Mesendoderm (in vitro differentiated cells): ENCODE measurements around the gene SULT1A3. TPM values are rescaled to one million over a fixed set of nuclear protein-coding genes. Genes with fewer than 3 reads are reported as not detected.
"Not testable (repeated sequence)": the region's sequence is repeated elsewhere in the genome, so short reads cannot be mapped to it uniquely, and the experiment has no call there.

Experiments
- DNase-seq: peaks from one replicate; pipeline ENCODE4 v3.0.0; 2013
- H2AK5ac ChIP-seq: 2 replicates; pipeline ENCODE4 v1.6.1; 2013; ENCODE audit warnings: low read length, inconsistent platforms
- H2BK120ac ChIP-seq: 2 replicates; pipeline ENCODE4 v1.6.1; 2013; ENCODE audit warnings: low read depth, mild to moderate bottlenecking, low read length, moderate library complexity, mixed read lengths
- H2BK15ac ChIP-seq: replicated peaks from 2 replicates; pipeline ENCODE4 v1.6.1; 2013; ENCODE audit warnings: low read depth, mild to moderate bottlenecking, moderate library complexity
- H2BK5ac ChIP-seq: 2 replicates; pipeline ENCODE4 v1.6.1; 2013; ENCODE audit warnings: low read length, inconsistent platforms
- H3K18ac ChIP-seq: 2 replicates; pipeline ENCODE4 v1.6.1; 2013; ENCODE audit warnings: mild to moderate bottlenecking, low read length, mixed read lengths
- H3K23ac ChIP-seq: one replicate; pipeline ENCODE4 v1.6.1; 2013; ENCODE audit warnings: low read length
- H3K27ac ChIP-seq: 2 replicates; pipeline ENCODE4 v1.5.1; 2013; ENCODE audit warnings: low read depth, mild to moderate bottlenecking, inconsistent platforms, low read length, moderate library complexity
- H3K27me3 ChIP-seq: 2 replicates; pipeline ENCODE4 v1.6.1; 2013; ENCODE audit warnings: low read length, control low read depth, mild to moderate bottlenecking, inconsistent platforms; ENCODE audit not compliant: insufficient read depth, poor library complexity
- H3K36me3 ChIP-seq: 2 replicates; pipeline ENCODE4 v1.6.1; 2013; ENCODE audit warnings: low read length, inconsistent platforms; ENCODE audit not compliant: control insufficient read depth, insufficient read depth
- H3K4ac ChIP-seq: one replicate; pipeline ENCODE4 v1.6.1; 2013; ENCODE audit warnings: low read depth, mild to moderate bottlenecking, low read length, moderate library complexity
- H3K4me1 ChIP-seq: 2 replicates; pipeline ENCODE4 v1.6.1; 2013; ENCODE audit warnings: low read depth, low read length, inconsistent platforms; ENCODE audit not compliant: control insufficient read depth
- H3K4me2 ChIP-seq: 2 replicates; pipeline ENCODE4 v1.6.1; 2013; ENCODE audit warnings: low read length
- H3K4me3 ChIP-seq: 2 replicates; pipeline ENCODE4 v1.5.1; 2013; ENCODE audit warnings: mild to moderate bottlenecking, low read length
- H3K56ac ChIP-seq: one replicate; pipeline ENCODE4 v1.6.1; 2013; ENCODE audit warnings: low read length
- H3K79me1 ChIP-seq: 2 replicates; pipeline ENCODE4 v1.6.1; 2013; ENCODE audit warnings: low read length, inconsistent platforms
- H3K79me2 ChIP-seq: 2 replicates; pipeline ENCODE4 v1.6.1; 2013; ENCODE audit warnings: mild to moderate bottlenecking, low read length; ENCODE audit not compliant: control insufficient read depth, insufficient read depth
- H3K9ac ChIP-seq: 2 replicates; pipeline ENCODE4 v1.6.1; 2013; ENCODE audit warnings: low read length, inconsistent platforms
- H4K5ac ChIP-seq: one replicate; pipeline ENCODE4 v1.6.1; 2013; ENCODE audit warnings: low read length
- H4K8ac ChIP-seq: one replicate; pipeline ENCODE4 v1.6.1; 2013; ENCODE audit warnings: low read depth, mild to moderate bottlenecking, control low read depth, low read length, moderate library complexity
- WGBS: extraction: QIAGEN DNeasy Blood & Tissue Kit; methylation state at CpG from one replicate; pipeline ENCODE4 v1.1.7; 2013; ENCODE audit warnings: low lambda C conversion rate, missing lambda C conversion rate; ENCODE audit not compliant: insufficient coverage; ENCODE audit errors: extremely low coverage; 5-methylcytosine and 5-hydroxymethylcytosine counted together
- small RNA-seq: library from polyadenylated mRNA; stranded (forward); fragments of <200 nt; extraction: miRNeasy Mini kit (QIAGEN cat#:217004); gene quantifications from one replicate; pipeline ENCODE3, GENCODE V24; 2013; ENCODE audit not compliant: insufficient read depth

SULT1A3 gene

DNA sequence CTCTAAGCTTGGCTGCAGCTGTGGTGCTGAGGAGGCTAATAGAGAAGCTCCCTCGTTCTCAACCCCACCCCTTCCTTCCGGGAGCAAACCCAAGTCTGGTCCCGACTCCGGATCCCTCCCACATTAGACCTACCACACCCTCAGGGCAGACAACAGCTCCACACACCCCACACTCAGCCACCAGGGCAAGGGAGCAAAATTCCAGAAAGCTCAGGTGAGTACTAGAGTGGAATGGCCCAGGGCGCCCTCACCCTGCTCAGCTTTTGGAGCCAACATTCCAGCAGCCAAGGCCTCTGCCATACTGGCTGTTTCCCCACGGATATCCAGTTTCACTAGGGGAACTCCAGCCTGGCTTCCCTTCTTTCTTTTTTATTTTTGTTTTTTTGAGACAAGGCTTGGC is 10.0 kb downstream of the SULT1A3 start:
- not testable (repeated sequence) for H3K18ac ChIP-seq, H3K79me1 ChIP-seq, H2BK5ac ChIP-seq, H4K5ac ChIP-seq, H2BK120ac ChIP-seq, H3K79me2 ChIP-seq, H3K4me1 ChIP-seq, H4K8ac ChIP-seq, H3K27ac ChIP-seq, H3K56ac ChIP-seq, H3K23ac ChIP-seq, H3K4me2 ChIP-seq, H3K36me3 ChIP-seq, H3K27me3 ChIP-seq, H3K4ac ChIP-seq, H2AK5ac ChIP-seq, H2BK15ac ChIP-seq, H3K4me3 ChIP-seq, H3K9ac ChIP-seq, DNase-seq
- WGBS: no CpG with 5 or more reads among the region's 6 CpGs

DNA sequence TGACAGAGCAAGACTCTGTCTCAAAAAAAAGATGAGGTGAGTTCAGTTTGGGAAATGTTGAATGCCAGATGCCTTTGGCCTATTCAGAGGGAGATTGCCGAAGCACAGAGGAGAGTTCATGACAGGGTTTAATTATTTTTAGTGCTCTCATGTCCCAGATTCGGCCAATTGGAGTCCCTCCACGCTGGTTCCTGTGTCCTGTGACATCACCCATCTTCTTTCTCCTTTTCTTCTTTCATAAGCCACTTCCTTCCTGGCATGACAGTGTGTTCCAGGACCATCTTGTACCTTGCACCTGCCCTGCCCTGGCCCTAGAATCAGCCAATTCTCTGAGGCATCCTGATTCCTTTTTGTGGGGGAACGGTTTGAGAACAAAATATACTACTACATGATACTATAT is 12.4 kb downstream of the SULT1A3 start:
- H2BK15ac ChIP-seq, H4K5ac ChIP-seq, H2BK5ac ChIP-seq, H3K18ac ChIP-seq, DNase-seq, H3K27ac ChIP-seq, H3K56ac ChIP-seq, H2BK120ac ChIP-seq, H3K36me3 ChIP-seq, H3K4me1 ChIP-seq, H3K4ac ChIP-seq, H2AK5ac ChIP-seq, H3K4me3 ChIP-seq, H3K79me2 ChIP-seq, H3K23ac ChIP-seq, H4K8ac ChIP-seq, H3K9ac ChIP-seq, H3K27me3 ChIP-seq, H3K79me1 ChIP-seq, H3K4me2 ChIP-seq: not testable (repeated sequence)
- WGBS: no CpG with 5 or more reads among the region's 4 CpGs

DNA sequence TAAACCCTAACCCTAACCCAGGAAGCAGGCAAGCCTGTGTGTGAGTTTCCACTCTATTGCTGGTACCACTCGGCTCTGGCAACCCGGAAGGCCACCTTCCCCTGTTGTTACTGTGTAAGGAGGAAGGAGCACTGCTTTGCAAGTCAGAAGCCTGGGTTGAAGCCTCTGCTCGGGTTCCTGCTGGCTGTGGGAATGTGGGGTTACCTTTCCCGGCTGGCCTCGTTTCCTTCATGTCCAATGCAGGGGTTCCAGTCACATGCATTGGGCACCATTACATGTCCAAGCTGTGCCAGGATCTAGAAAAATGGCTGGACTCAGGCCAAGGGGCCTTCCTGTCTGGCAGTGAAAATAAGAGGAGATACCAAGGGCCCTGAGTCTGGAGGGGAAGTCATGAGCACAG is 18.0 kb downstream of the SULT1A3 start:
- H3K4me3 ChIP-seq, H3K4me2 ChIP-seq, H3K23ac ChIP-seq, H3K27me3 ChIP-seq, H3K18ac ChIP-seq, H4K8ac ChIP-seq, H3K79me1 ChIP-seq, H3K27ac ChIP-seq, H3K4ac ChIP-seq, H3K9ac ChIP-seq, H2BK120ac ChIP-seq, H3K56ac ChIP-seq, H2BK5ac ChIP-seq, H3K36me3 ChIP-seq, H2BK15ac ChIP-seq, DNase-seq, H2AK5ac ChIP-seq, H4K5ac ChIP-seq, H3K79me2 ChIP-seq, H3K4me1 ChIP-seq: not testable (repeated sequence)
- no CpG with 5 or more reads among the region's 5 CpGs for WGBS

DNA sequence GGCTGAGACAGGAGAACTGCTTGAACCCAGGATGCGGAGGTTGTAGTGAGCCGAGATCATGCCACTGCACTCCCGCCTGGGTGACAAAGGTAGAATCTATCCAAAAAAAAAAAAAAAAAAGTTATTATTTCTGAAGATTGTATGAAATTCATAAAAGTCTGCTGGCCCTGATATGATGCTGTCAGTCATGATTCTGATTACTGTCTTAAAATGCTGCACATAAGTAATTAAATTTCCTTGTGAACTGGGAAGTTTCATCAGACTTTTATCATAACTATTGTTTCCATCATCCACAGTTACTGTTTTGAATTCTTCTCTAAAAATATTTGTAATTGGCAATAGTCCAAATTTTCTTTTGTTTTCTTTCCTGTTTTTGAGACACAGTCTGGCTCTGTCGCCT is 49.3 kb downstream of the SULT1A3 start, which contains the start of gene NPIPB13:
NPIPB13 (minus strand) TSS at position 101 of the 400 bp plus-strand sequence. CDS start 2,906 bp downstream, outside the sequence.
- H3K4me3 ChIP-seq, H2AK5ac ChIP-seq, H3K4ac ChIP-seq, H3K79me1 ChIP-seq, H2BK120ac ChIP-seq, H2BK5ac ChIP-seq, H3K4me1 ChIP-seq, H3K23ac ChIP-seq, H3K79me2 ChIP-seq, H2BK15ac ChIP-seq, H4K8ac ChIP-seq, H3K36me3 ChIP-seq, H4K5ac ChIP-seq, DNase-seq, H3K56ac ChIP-seq, H3K9ac ChIP-seq, H3K27ac ChIP-seq, H3K18ac ChIP-seq, H3K27me3 ChIP-seq, H3K4me2 ChIP-seq: not testable (repeated sequence)
- no CpG with 5 or more reads among the region's 4 CpGs for WGBS

Small RNA genes within 50 kb of the gene (small RNA-seq; reads per million reads assigned to genes)
- gene AC106782.4: not detected
